ENCODE data around the gene CPA2.
"Not testable (repeated sequence)": the region's sequence is repeated elsewhere in the genome, so short reads cannot be mapped to it uniquely, and the experiment has no call there.

The CPA2 gene

DNA sequence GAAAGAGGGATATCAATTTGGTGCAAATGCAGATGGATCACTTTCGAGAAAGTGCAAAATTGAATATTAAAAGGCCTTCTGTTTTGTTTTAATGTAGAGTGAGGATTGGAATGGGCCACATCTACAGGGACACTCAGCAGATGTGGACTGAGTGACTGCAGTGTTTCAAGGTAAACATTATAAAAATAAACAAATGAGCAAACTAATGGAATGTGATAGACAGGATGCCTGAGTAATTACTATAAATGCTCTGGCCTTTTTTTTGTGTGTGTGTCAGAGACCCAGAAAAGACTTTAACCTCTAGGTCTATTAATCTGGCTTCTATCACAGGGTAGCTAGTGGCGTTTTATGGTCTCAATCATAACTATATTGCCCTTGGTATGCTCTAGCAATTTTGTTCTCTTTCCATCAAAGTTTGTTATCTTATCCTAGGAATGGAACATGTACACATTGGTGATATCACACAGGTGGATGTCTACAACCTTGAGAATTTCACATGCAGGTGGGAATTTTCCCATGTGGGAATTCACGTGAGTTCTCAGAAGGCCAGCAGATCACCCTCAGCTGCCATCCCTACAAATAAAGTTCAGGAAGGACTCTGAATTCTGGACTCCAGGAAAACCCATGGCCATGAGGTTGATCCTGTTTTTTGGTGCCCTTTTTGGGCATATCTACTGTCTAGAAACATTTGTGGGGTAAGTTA, at the start of gene CPA2:
Gene CPA2 (plus strand): TSS at position 606 of the 703 bp plus-strand sequence. CDS start 19 bp downstream, at position 625.
- no peak for DNase-seq (ENCODE audit: low spot score)

DNA sequence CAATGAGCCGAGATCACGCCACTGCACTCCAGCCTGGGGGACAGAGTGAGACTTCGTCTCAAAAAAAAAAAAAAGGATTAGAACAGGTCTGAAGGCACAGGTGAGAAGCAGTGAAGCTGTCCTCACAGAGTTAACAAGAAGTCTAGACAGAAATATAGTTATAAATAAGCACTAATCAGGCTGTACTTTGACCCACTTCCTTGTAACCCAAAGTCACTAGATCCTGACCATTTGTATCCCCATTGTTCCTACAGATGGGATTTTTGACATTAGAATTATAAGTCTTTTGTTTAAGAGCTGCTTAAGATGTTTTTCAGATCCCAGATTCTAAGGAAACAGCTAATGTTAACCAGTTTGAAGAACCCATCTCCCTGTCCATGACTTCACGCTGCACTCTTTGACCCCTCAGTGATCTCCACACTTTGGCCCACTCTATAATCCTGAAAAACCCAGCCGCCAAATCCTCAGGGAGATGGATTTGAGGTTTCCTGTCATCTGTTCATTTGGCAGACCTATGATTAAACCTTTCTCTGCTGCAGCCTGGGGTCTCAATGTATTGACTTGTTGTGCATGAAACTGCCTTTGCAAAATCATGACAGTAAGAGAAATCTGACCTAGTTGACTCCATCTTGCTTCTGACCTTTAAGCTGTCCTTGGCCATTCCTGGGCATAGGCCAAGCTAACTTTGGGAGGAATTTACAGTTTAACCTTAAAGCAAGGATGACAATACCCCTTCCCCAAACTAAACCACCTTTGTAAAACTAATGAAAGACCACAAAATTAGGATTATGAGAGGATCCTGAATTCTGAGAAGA, 47.6 kb upstream of the CPA2 start:
- no peak for DNase-seq (ENCODE audit: low spot score)

DNA sequence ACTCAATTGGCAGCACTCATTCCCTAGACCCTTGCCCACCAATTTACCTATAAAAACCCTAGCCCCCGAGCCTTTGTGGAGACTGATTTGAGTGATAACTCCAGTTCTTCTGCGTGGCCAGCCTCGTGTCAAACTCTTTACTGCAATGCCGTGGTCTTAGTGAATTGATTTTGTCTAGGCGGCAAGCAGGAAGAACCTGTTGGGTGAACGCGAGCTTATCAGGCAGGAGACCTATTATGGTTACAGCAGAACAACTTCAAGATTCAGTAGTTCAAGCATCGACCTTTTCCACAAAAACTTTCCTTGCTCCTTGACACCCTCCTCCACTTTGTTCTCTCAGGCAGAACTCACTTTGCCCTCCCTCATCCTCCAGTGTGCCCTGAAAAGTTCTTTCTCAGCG, 46.8 kb upstream of the CPA2 start:
- no peak for DNase-seq (ENCODE audit: low spot score)

DNA sequence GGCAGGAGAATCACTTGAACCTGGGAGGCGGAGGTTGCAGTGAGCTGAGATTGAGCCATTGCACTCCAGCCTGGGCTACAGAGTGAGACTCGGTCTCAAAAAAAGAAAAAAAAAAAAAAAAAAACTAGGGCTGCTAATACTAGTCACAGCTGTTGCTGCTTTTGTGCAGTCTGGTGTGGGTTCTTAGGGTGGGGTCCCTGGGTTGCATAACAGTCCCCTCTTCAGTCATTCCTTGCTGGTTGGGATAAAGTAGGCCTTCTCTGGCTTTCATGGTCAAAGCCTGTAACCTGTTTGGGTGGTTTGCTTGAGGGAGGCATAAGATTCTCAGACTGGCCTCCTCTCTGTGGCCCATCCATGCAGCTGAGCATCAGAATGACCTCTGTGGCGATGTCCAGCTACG, 44.9 kb upstream of the CPA2 start:
- no peak for DNase-seq (ENCODE audit: low spot score)

DNA sequence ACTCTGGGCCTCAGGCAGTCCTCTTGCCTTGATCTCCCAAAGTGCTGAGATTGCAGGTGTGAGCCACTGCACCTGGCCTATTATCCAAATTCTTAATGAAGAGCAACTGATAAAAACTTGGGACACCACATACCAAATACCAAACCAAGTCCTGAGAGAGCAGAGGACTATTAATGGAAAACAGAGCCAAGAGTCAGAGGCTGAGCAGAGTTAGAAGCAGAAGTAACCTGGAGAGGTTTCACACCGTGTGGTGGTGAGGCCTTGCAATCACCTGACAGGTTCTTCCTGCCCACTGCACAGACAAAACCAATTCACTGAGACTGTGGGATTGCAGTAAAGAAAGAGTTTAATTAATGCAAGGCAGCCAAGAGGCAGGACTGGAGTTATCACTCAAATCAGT, 43.0 kb upstream of the CPA2 start:
- no peak for DNase-seq (ENCODE audit: low spot score)

DNA sequence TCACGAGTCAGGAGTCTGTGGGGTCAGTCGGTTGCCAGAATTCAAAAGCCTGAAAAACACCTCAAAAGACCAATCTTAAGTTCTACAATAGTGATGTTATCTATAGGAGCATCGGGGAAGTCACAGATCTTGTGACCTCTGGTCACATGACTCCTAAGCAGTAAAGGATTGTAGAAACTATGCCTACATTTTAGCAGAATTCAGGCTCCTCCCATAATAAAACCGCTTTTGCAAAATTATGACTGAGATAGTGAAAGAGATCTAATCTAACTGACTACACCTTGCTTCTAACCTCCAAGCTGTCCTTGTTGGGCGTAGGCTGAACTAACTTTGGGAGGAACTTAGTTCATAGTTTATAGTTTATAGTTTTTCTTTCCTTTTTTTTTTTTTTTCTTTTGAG, 42.5 kb upstream of the CPA2 start:
- DNase-seq (ENCODE audit: low spot score): no peak

DNA sequence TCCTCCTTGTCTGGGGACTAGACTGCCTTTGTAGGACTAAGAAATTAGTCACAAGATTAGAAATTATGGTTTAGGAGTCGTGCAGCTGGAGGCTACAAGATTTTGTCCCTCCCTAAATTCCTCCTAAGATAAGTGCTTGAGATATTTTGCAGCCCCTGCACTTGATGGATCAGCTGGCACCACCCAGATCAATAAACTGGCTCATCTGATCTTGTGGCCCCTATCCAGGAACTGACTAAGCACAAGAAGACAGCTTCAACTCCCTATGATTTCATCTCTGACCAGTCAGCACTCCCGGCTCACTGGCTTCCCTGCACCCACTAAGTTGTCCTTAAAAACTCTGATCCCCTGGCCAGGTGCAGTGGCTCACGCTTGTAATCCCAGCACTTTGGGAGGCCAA, 41.7 kb upstream of the CPA2 start:
- not testable (repeated sequence) for DNase-seq (ENCODE audit: low spot score)

DNA sequence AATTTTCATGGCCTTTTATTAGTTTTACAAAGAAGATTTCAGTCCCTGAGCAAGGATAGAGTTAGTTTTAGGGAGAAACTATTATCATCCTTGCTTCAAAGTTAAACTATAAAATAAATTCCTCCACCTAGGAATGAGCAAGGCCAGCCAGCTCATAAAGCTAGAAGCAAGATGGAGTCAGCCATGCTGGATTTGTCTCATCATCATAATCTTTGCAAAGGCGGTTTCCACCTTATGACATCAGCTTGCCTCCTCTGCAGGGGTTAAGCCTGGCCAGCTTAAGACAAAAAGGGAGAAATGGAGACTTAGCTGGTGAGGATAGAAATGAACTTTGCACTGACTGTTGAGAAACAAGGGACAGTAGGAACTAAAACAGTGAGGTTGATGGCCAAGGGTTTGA, 40.3 kb upstream of the CPA2 start:
- DNase-seq (ENCODE audit: low spot score): no peak

DNA sequence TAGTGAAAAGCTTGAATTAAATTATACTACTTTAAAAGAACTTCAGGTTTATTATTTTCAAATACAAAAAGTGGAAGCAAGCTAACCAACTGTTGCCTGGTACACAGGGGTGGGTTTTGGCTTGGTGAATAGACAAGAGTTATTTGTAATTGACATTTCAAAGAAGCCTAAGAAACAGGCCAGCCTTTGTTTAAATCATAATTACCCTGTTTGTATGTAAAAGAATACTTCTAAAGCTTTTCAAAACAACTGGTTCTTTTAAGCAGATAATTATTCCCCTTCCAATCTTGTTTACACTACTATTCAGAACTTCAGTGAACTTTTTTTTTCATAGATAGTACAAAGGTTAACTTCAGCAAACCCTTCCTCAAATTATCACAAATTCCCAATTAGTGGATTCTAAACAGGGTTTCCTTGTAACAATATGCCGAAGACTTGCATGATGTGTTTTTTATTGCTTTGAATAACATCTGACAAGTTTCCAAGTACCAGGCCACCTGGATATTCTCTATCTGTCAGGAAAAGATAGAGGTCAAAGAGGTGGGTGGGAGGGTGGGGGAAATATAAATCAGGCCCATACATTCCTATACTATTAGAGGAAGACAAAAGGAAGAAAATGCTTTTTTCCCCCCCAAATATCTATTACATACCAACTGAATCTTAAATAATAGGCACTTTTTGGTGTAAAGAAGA, 38.6 kb upstream of the CPA2 start:
- no peak for DNase-seq (ENCODE audit: low spot score)

DNA sequence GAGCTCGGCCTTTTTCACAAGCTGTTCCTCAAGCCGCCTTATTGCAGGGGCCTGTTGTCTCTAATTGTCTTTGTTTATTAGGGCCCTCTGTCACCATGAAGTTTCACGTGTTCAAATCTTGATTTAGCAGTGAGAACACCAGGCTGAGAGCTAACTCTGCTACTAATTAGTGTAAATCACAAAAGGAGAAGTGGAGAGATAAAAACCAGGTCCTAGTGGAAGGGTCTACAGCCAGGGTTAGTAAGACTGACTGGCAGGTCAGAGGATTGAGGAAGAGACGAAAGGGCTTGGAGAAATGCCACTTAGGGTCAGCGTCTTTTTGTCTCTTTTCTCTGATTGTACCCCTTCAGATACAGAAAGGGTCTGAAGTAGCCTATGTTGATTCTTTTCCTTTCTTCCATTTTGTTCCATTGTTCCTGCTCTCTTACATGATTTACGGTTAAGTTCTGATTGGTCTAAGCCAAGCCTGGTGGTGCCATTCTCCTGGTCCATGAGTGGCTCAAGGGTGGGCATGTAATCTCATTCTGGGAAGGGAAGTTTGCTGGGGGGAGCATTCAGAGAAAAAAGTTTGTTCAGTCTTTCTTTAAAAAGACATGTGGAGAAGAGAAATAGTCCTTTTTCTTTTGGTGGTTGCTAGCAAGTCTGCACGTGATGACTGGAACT, 37.7 kb upstream of the CPA2 start:
- no peak for DNase-seq (ENCODE audit: low spot score)

DNA sequence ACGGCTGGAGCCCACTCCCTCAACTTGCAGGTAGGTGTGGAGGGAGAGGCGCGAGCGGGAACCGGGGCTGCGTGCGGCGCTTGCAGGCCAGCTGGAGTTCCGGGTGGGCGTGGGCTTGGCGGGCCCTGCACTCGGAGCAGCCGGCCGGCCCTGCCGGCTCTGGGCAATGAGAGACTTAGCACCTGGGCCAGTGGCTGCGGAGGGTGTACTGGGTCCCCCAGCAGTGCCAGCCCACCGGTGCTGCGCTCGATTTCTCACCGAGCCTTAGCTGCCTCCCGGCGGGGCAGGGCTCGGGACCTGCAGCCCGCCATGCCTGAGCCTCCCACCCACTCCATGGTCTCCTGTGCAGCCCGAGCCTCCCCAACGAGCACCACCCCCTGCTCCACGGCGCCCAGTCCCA, 36.7 kb upstream of the CPA2 start:
- not testable (repeated sequence) for DNase-seq (ENCODE audit: low spot score)

DNA sequence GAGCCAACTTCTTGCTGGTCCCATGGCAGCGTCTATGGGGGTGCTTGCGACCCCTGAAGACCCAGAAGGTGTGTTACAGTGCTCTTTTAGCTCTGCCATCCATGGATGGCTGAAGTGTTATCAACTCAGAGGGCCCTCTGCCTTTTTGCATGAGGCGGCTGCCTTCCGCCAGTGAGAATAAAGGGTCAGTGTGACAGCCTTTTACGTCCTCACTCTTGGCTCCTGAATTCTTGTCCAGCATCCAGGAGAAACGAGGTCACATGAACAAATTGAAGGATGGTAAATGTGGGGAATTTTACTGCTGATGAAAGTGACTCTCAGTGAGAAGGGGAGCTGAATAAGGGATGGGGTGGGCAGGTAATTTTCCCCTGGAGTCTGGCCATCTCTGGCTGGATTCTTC, 34.9 kb upstream of the CPA2 start:
- no peak for DNase-seq (ENCODE audit: low spot score)

DNA sequence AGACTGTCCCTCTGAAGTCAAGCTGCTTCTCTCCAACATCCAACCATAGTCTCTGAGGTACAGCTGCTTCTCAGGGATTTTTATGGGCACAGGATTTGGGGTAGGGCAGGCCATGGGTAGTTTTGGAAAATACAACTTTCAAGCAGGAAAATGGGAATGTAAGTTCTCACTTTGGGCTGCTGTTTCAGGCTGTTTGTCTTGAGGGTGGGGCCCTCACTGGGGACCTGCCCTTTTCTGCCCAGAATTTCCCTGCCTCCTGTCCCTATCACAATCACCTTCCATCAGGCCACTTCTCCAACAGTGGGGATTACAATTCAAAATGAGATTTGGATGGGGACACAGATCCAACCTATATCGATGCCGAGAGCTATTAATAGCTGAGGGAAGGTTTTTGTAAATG, 34.5 kb upstream of the CPA2 start:
- no peak for DNase-seq (ENCODE audit: low spot score)

DNA sequence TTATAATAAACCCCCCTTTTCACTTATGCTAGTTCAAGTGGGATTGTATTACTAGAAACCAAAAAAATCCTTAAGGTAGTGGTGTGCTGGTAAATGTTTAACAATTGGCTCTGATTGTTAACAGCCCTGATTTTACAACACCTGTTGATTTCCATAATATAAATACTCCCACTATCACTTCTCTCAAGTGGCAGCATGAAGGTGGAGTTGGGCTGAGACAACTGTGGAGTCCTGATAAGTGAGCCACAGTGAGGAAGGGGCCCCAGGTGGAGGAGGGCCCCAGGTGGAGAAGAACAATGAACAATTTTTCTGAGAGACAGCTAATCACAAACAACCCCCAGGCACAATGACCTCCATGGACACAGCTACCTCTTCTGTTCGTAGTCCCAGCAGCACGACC, 32.6 kb upstream of the CPA2 start:
- no peak for DNase-seq (ENCODE audit: low spot score)

DNA sequence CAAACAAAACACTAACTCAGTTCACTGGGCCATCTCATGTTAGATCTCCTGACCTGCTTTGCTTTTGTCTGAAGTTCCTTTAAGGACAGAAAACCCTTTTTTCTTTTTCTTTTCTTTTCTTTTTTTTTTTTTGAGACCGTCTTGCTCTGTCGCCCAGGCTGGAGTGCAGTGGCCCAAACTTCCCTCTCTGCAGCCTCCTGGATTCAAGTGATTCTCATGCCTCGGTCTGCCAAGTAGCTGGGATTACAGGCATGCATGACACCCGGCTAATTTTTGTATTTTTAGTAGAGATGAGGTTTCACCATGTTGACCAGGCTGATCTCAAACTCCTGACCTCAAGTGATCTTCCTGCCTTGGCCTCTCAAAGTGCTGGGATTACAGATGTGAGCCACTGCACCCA, 30.3 kb upstream of the CPA2 start:
- DNase-seq (ENCODE audit: low spot score): not testable (repeated sequence)

DNA sequence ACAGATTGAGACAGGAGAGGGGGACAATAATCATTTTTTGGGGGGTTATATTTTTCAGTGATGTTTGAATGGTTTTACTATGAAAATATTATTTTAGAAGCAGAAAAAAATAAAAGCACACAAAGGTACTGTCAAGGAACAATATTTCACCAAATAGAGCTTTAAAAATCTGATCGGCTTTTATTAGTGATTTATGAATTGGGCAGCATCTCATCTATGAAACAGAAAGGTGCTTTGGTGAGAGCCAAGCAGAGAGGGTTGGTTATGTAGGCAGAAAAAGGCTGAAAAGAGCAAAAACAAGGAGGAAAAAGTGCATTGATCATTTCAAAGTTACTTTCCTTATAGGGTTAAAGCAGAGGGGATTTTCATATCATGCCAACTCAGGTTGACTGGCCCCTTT, 26.4 kb upstream of the CPA2 start:
- DNase-seq (ENCODE audit: low spot score): no peak

DNA sequence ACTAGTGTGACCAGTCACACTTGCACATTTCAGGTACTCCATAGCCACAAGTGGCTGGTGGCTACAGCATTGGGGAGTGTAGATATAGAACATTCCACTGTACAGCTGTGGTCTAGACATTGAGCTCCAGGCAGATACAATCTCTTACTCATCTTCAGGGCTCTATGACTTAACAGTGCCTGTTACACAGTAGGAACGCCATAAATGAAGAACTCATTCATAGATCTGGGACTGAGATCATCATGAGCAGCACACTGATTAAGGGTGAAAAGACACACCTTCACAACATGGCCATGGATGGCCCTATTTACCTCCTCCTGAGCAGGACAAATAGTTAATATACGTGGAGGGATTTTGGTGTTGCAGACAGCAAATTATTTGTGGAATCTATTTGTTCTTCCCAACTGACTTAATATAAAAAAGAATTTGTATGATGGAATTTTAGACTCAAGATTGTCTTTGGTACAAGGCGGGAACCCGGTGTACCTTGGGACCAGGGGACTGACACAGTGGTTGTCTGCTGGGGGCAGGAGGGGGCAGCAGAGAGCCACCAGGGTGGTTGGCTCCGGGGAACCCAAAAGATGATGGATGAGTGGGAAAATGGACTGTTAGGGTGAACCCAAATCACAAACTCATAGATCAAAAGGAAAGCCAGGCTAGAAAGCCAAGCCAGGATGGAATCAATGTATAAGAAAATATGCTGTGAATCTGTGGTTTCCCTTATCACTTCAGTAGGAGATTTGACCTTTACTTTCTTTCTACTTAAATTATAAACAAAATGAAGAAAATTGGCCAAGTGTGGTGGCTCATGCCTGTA, 24.3 kb upstream of the CPA2 start:
- DNase-seq (ENCODE audit: low spot score): peak; percentile 40

DNA sequence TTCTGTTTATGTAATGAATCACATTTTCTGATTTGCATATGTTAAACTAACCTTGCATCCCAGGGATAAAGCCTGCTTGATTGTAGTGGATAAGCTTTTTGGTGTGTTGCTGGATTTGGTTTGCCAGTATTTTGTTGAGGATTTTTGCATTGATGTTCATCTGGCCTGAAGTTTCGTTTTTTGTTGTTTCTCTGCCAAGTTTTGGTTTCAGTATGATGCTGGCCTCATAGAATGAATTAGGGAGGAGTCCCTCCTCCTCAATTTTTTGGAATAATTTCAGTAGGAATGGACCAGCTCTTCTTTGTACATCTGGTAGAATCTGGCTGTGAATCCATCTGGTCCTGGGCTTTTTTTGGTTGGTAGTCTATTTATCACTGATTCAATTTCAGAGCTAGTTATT, 23.2 kb upstream of the CPA2 start:
- DNase-seq (ENCODE audit: low spot score): not testable (repeated sequence)

DNA sequence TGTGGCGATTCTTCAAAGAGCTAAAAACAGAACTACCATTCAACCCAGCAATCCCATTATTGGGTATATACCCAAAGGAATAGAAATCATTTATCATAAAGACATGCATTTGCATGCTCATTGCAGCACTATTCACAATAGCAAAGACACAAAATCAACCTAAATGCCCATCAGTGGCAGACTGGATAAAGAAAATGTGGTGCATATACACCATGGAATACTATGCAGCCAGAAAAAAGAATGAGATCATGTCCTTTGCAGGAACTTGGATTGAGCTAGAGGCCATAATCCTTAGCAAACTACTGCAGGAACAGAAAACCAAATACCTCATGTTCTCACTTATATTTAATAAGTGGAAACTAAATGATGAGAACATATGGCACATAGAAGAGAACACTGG, 20.2 kb upstream of the CPA2 start:
- not testable (repeated sequence) for DNase-seq (ENCODE audit: low spot score)

DNA sequence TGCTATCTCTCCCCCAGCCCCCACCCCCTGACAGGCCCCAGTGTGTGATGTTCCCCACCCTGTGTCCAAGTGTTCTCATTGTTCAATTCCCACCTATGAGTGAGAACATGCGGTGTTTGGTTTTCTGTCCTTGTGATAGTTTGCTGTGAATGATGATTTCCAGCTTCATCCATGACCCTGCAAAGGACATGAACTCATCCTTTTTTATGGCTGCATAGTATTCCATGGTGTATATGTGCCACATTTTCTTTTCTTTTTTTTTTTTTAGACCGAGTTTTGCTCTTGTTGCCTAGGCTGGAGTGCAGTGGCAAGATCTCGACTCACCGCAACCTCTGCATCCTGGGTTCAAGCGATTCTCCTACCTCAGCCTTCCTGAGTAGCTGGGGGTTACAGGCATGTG, 17.8 kb upstream of the CPA2 start:
- DNase-seq (ENCODE audit: low spot score): not testable (repeated sequence)

DNA sequence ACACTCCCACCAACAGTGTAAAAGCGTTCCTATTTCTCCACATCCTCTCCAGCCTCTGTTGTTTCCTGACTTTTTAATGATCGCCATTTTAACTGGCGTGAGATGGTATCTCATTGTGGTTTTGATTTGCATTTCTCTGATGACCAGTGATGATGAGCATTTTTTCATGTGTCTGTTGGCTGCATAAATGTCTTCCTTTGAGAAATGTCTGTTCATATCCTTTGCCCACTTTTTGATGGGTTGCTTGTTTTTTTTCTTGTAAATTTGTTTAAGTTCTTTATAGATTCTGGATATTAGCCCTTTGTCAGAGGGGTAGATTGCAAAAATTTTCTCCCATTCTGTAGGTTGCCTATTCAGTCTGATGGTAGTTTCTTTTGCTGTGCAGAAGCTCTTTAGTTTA, 17.0 kb upstream of the CPA2 start:
- not testable (repeated sequence) for DNase-seq (ENCODE audit: low spot score)

DNA sequence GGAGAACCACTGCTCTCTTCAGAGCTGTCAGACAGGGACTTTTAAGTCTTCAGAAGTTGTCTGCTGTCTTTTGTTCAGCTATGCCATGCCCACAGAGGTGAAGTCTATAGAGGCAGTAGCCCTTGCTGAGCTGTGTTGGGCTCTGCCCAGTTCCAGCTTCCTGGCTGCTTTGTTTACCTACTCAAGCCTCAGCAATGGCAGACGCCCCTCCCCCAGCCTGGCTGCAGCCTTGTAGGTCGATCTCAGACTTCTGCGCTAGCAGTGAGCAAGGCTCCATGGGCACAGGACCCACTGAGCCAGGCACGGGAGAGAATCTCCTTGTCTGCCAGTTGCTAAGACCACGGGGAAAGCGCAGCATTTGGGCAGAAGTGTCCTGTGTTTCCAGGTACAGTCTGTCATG, 12.1 kb upstream of the CPA2 start:
- DNase-seq (ENCODE audit: low spot score): no peak

All from LoVo (cell line).